BE2C (cell line): Measurements from ENCODE around the gene SESN2.

Experiments
- DNase-seq: peaks from one replicate; pipeline ENCODE4 v3.0.0-alpha.2; 2020
- H3K27me3 ChIP-seq: fragments of 250-450 bp; sonication (Bioruptor Pico); 2 replicates; pipeline ENCODE4 v1.5.1; 2020; ENCODE audit warnings: mild to moderate bottlenecking
- H3K36me3 ChIP-seq: fragments of 250-450 bp; sonication (Bioruptor Pico); 2 replicates; pipeline ENCODE4 v1.5.1; 2020; ENCODE audit warnings: mild to moderate bottlenecking
- H3K4me1 ChIP-seq: fragments of 250-450 bp; sonication (Bioruptor Pico); 2 replicates; pipeline ENCODE4 v1.5.1; 2020
- H3K4me3 ChIP-seq: 2 replicates; pipeline ENCODE4 v1.5.1; 2011; ENCODE audit warnings: low read depth, low read length
- H3K9me3 ChIP-seq: fragments of 250-450 bp; sonication (Bioruptor Pico); 2 replicates; pipeline ENCODE4 v1.5.1; 2020
- CTCF ChIP-seq: IDR thresholded peaks from 2 replicates; pipeline ENCODE4 v1.5.1; 2012; ENCODE audit warnings: mild to moderate bottlenecking, low read depth, low read length

SESN2 gene

DNA sequence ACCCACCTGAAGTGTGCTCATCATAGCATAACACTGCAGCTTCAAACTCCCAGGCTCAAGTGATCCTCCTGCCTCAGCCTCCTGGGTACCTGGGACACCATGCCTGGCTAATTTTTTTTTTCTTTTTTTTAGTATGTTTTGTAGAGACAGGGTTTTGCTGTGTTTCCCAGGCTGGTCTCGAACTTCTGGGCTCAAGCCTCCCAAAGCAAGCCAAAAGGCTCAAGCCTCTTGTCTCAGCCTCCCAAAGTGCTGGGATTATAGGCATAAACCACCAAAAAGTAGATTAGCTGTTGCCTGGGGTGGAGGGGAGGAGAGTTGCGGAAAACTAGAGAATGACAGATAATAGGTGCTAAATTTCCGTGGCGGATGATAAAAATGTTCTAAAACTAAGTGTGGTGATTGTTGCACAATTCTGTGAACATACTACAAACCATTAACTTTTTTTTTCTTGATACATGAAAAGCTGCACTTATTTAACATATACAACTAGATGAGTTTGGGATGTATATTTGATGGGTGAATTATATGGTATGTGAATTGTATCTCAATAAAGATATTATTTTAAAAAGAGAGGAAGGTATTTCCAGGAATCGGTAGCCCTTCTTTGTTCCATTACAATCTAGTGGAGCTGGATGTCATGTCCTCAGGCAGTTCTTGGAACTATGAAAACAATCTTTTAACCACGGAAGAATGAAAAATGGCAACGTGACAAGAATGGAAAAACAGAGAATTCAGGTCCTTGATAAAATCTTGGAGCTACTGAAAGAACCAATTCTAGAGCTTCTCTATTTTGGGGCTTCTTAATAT, 42.3 kb downstream of the SESN2 start:
- no peak for DNase-seq
- Histone ChIP-seq H3K9me3 (no peaks in the 10 kb centered on the region), H3K4me1 (no peaks in the 10 kb centered on the region; the same call in 1 of the 2 replicates), H3K27me3 (no peaks in the 10 kb centered on the region), H3K4me3 (no peak overlapping the region), H3K36me3 (no peaks in the 10 kb centered on the region)
- TF ChIP-seq CTCF, result no peak

DNA sequence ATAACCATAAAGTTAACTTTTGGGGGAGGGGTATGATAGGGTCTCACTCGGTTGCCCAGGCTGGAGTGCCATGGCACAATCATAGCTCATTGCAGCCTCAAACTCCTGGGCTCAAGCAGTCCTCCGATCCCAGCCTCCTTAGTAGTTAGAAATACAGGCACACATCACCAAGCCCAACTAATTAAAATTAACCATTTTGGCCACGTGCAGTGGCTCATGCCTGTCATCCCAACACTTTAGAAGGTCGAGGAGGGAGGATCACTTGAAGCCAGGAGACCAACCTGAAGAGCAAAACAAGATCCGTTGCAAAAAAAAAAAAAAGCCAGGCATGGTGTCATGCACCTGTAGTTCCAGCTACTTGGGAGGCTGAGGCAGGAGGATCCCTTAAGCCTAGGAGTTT, 42.9 kb downstream of the SESN2 start:
- Histone ChIP-seq H3K4me3 (no peak overlapping the region), H3K36me3 (no peaks in the 10 kb centered on the region), H3K9me3 (no peaks in the 10 kb centered on the region), H3K4me1 (no peaks in the 10 kb centered on the region), H3K27me3 (no peaks in the 10 kb centered on the region)
- no peak for DNase-seq
- no peak for TF ChIP-seq CTCF

GRCh38 chr1:28306301-28306949, 47.1 kb downstream of the SESN2 start:
- no peaks in the 10 kb centered on the region for H3K4me1 ChIP-seq
- no peaks in the 10 kb centered on the region for H3K27me3 ChIP-seq
- H3K36me3 ChIP-seq, result no peaks in the 10 kb centered on the region
- no peak for DNase-seq
- no peak for TF ChIP-seq CTCF
- H3K9me3 ChIP-seq, result no peaks in the 10 kb centered on the region
- no peak overlapping the region for H3K4me3 ChIP-seq

DNA sequence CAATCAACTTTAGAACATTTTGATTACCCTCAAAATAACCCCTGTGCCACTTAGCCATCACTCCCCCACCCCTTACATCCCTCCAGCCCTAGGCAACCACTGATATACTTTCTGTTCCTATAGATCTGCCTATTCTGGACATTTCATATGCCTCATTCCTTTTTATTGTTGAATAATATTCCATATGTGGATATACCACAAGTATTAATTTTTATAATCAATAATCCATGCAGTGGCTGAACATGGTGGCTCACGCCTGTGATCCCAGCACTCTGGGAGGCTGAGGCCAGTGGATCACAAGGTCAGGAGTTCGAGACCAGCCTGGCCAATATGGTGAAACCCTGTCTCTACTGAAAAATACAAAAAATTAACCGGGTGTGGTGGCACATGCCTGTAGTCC, 49.4 kb downstream of the SESN2 start:
- Histone ChIP-seq H3K4me1 (no peaks in the 10 kb centered on the region), H3K9me3 (no peaks in the 10 kb centered on the region), H3K4me3 (no peak overlapping the region), H3K36me3 (no peaks in the 10 kb centered on the region), H3K27me3 (no peaks in the 10 kb centered on the region)
- no peak for TF ChIP-seq CTCF
- DNase-seq, result no peak

DNA sequence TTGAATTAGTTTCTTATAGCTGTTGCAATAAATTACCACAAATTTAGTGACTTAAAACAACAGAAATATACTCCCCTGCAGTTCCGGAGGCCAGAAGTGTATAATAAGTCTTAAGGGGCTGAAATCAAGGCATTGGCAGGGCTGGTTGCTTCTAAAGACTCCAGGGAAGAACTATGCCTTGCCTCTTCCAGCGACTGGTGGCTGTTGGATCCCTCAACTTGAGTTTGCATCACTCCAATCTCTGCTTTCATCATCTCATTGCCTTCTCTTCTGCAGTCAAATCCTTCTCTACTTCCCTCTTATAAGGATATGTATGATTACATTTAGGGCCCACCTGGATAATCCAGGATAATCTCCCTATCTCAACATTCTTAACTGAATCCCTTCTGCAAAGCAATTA, 50.4 kb downstream of the SESN2 start:
- DNase-seq, result no peak
- H3K36me3 ChIP-seq, result no peaks in the 10 kb centered on the region
- H3K4me3 ChIP-seq, result no peak overlapping the region
- TF ChIP-seq CTCF, result no peak
- no peaks in the 10 kb centered on the region for H3K27me3 ChIP-seq
- H3K4me1 ChIP-seq, result no peaks in the 10 kb centered on the region
- H3K9me3 ChIP-seq, result no peaks in the 10 kb centered on the region
